Uterus (tissue), 2 donors: ENCODE data around the gene BCAS3.

Experiments used
- POLR2A ChIP-seq, 2 donors: fragments of 450-650 bp; IDR thresholded peaks; one replicate each; pipeline ENCODE4 v1.6.1; 2016; ENCODE audit warnings: antibody characterized with exemption in 2 of 2, mild to moderate bottlenecking in 1 of 2, moderate library complexity in 1 of 2
- TF ChIP-seq, protein P1 (sequence below), 4 experiments: fragments of 200-600 bp in 2 of 4; fragments of 450-650 bp in 2 of 4; sonication (generic) in 2 of 4; IDR thresholded peaks; one replicate each; pipeline ENCODE4 v1.5.1; 2016 to 2019; ENCODE audit warnings: antibody characterized with exemption in 4 of 4, mild to moderate bottlenecking in 2 of 4, moderate library complexity in 1 of 4

- TF ChIP-seq, protein P1, sequence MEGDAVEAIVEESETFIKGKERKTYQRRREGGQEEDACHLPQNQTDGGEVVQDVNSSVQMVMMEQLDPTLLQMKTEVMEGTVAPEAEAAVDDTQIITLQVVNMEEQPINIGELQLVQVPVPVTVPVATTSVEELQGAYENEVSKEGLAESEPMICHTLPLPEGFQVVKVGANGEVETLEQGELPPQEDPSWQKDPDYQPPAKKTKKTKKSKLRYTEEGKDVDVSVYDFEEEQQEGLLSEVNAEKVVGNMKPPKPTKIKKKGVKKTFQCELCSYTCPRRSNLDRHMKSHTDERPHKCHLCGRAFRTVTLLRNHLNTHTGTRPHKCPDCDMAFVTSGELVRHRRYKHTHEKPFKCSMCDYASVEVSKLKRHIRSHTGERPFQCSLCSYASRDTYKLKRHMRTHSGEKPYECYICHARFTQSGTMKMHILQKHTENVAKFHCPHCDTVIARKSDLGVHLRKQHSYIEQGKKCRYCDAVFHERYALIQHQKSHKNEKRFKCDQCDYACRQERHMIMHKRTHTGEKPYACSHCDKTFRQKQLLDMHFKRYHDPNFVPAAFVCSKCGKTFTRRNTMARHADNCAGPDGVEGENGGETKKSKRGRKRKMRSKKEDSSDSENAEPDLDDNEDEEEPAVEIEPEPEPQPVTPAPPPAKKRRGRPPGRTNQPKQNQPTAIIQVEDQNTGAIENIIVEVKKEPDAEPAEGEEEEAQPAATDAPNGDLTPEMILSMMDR (IDR thresholded peaks at IDR 0.05): no peak
- TF ChIP-seq POLR2A (IDR thresholded peaks at IDR 0.05): no peak
These were observed 556.5 kb downstream of the BCAS3 start for GRCh38 chr17:61233991-61234750.
